Keratinocyte (primary cell): ENCODE results near the gene VMP1. TPM values are rescaled to one million over a fixed set of nuclear protein-coding genes. Genes with fewer than 3 reads are reported as not detected.

Experiments used
- DNase-seq: peaks from one replicate; pipeline ENCODE4 v3.0.0-alpha.2; 2011; ENCODE audit warnings: low read depth, missing footprints, low spot score
- FAIRE-seq: peaks from 2 replicates; lab custom pipeline; 2011; peaks lifted over from hg19 to GRCh38; lab: Jason Lieb, UNC
- H2AFZ ChIP-seq: 2 replicates; pipeline ENCODE4 v1.6.0; 2012; ENCODE audit warnings: low read length, control low read depth, inconsistent platforms; ENCODE audit not compliant: control insufficient read depth
- H3K27ac ChIP-seq: 2 replicates; pipeline ENCODE4 v1.5.1; 2011; ENCODE audit warnings: low read length; ENCODE audit not compliant: control insufficient read depth, insufficient read depth
- H3K27me3 ChIP-seq: 3 replicates; pipeline ENCODE4 v1.6.0; 2011; ENCODE audit warnings: low read length; ENCODE audit not compliant: control insufficient read depth, insufficient read depth; ENCODE audit errors: extremely low read depth
- H3K36me3 ChIP-seq, 2 experiments: 2 replicates in 1 of 2; 3 replicates in 1 of 2; pipeline ENCODE4 v1.5.1; 2011; ENCODE audit warnings: low read length in 2 of 2, mild to moderate bottlenecking in 1 of 2; ENCODE audit not compliant: control insufficient read depth in 2 of 2, insufficient read depth in 2 of 2; ENCODE audit errors: extremely low read depth in 1 of 2
- H3K4me1 ChIP-seq: 3 replicates; pipeline ENCODE4 v1.5.1; 2011; ENCODE audit warnings: low read length; ENCODE audit not compliant: control insufficient read depth, insufficient read depth; ENCODE audit errors: extremely low read depth
- H3K4me2 ChIP-seq: 3 replicates; pipeline ENCODE4 v1.6.0; 2011; ENCODE audit warnings: low read depth, low read length; ENCODE audit not compliant: control insufficient read depth, insufficient read depth; ENCODE audit errors: extremely low read depth
- H3K4me3 ChIP-seq, 3 experiments: fragments of 200-600 bp in 1 of 3; sonication (generic) in 1 of 3; 2 replicates in 2 of 3; 3 replicates in 1 of 3; pipeline ENCODE4 v1.5.1; 2011 to 2016; ENCODE audit warnings: low read length in 3 of 3, mild to moderate bottlenecking in 3 of 3, control low read depth in 2 of 3, inconsistent platforms in 1 of 3, low read depth in 1 of 3, mixed read lengths in 1 of 3, mixed run types in 1 of 3, moderate library complexity in 1 of 3; ENCODE audit not compliant: control insufficient read depth in 2 of 3, insufficient read depth in 2 of 3; ENCODE audit errors: extremely low read depth in 1 of 3
- H3K79me2 ChIP-seq: 2 replicates; pipeline ENCODE4 v1.6.0; 2012; ENCODE audit warnings: low read length; ENCODE audit not compliant: control insufficient read depth, insufficient read depth
- H3K9ac ChIP-seq: 3 replicates; pipeline ENCODE4 v1.6.0; 2011; ENCODE audit warnings: low read length; ENCODE audit not compliant: control insufficient read depth, insufficient read depth; ENCODE audit errors: extremely low read depth
- H3K9me1 ChIP-seq: 3 replicates; pipeline ENCODE4 v1.6.0; 2011; ENCODE audit warnings: low read length; ENCODE audit not compliant: control insufficient read depth, insufficient read depth; ENCODE audit errors: extremely low read depth
- H3K9me3 ChIP-seq: 2 replicates; pipeline ENCODE4 v1.5.1; 2012; ENCODE audit warnings: low read depth, low read length; ENCODE audit not compliant: control insufficient read depth
- H4K20me1 ChIP-seq: 3 replicates; pipeline ENCODE4 v1.6.0; 2011; ENCODE audit warnings: low read length; ENCODE audit not compliant: control insufficient read depth, insufficient read depth; ENCODE audit errors: extremely low read depth
- CTCF ChIP-seq, 3 experiments: IDR thresholded peaks in 1 of 3; conservative IDR thresholded peaks in 1 of 3; optimal IDR thresholded peaks in 1 of 3; 2 replicates in 2 of 3; 3 replicates in 1 of 3; pipeline versions ENCODE3 to v1.5.1; 2011; ENCODE audit warnings: low read length in 3 of 3, mild to moderate bottlenecking in 3 of 3, moderate library complexity in 2 of 3, control low read depth in 1 of 3, inconsistent platforms in 1 of 3; ENCODE audit not compliant: insufficient read depth in 2 of 3; ENCODE audit errors: extremely low read depth in 1 of 3
- EZH2 ChIP-seq: IDR thresholded peaks from one replicate; pipeline ENCODE4 v1.6.1; 2012; ENCODE audit warnings: inconsistent platforms, mild to moderate bottlenecking, low read length, moderate library complexity
- dilution Hi-C: fragments of 300-500 bp; cut with MboI; formaldehyde crosslinking; loops from one replicate; pipeline ENCODE4 v1.7.0; 2020; ENCODE audit warnings: low sequenced_read_pairs; ENCODE audit not compliant: extremely low pct_ligation_motif_present
- polyA plus RNA-seq, 5 experiments: library from polyadenylated mRNA; depleted of rRNA in 3 of 5; stranded (reverse) in 3 of 5; stranded (forward) in 1 of 5; unstranded in 1 of 5; fragments of >200 nt; gene quantifications; 1 replicate in 1 of 5; 2 replicates in 3 of 5; 3 replicates in 1 of 5; pipeline versions ENCODE4 v1.2.1 to v1.2.3, GENCODE V29; 2011 to 2012; ENCODE audit warnings: missing spikeins in 2 of 5, low read depth in 1 of 5, low replicate concordance in 1 of 5

Gene VMP1
- polyA plus RNA-seq, 1 donor (not counting 4 experiments of a cell fraction or from before 2014, with no cell fraction given) = 303 TPM

GRCh38 chr17:59669944-59670343 is 37.5 kb upstream of the VMP1 start:
- no peak overlapping the region for H2AFZ ChIP-seq
- TF ChIP-seq CTCF (optimal IDR thresholded peaks at IDR 0.05 in 1 of 3, IDR thresholded peaks at IDR 0.05 in 1 of 3, conservative IDR thresholded peaks at IDR 0.05 in 1 of 3; ENCODE audit: extremely low read depth in 1 of 3, insufficient read depth in 2 of 3, low read length in 3 of 3) = no peak
- TF ChIP-seq EZH2 = no peak
- FAIRE-seq (no peak), DNase-seq (no peak)
- H3K9me3 ChIP-seq = no peaks in the 10 kb centered on the region
- no peaks in the 10 kb centered on the region for H3K9me1 ChIP-seq
- H4K20me1 ChIP-seq = no peaks in the 10 kb centered on the region
- H3K4me3 ChIP-seq = no peak overlapping the region
- H3K27ac ChIP-seq = no peak overlapping the region
- H3K9ac ChIP-seq = no peak overlapping the region
- dilution Hi-C loops = no loop called here
- peaks cover 13 to 18% of the 10 kb centered on the region in 2 experiments for H3K36me3 ChIP-seq
- H3K4me2 ChIP-seq = no peak overlapping the region
- H3K4me1 ChIP-seq = peaks cover 49% of the 10 kb centered on the region
- H3K27me3 ChIP-seq = no peaks in the 10 kb centered on the region
- H3K79me2 ChIP-seq = peaks cover 27% of the 10 kb centered on the region

GRCh38 chr17:59671386-59671785 is 36.1 kb upstream of the VMP1 start:
- FAIRE-seq (no peak), DNase-seq (no peak)
- Histone ChIP-seq H3K9ac (no peak overlapping the region), H3K27me3 (no peaks in the 10 kb centered on the region), H2AFZ (no peak overlapping the region), H3K4me1 (peaks cover 49% of the 10 kb centered on the region), H3K4me3 (no peak overlapping the region), H3K9me1 (peaks cover 2% of the 10 kb centered on the region), H4K20me1 (no peaks in the 10 kb centered on the region), H3K9me3 (no peaks in the 10 kb centered on the region), H3K4me2 (no peak overlapping the region), H3K79me2 (peaks cover 32% of the 10 kb centered on the region), H3K36me3 (peaks cover 13 to 19% of the 10 kb centered on the region in 2 experiments), H3K27ac (no peak overlapping the region)
- TF ChIP-seq EZH2 (no peak), CTCF (optimal IDR thresholded peaks at IDR 0.05 in 1 of 3, IDR thresholded peaks at IDR 0.05 in 1 of 3, conservative IDR thresholded peaks at IDR 0.05 in 1 of 3; ENCODE audit: extremely low read depth in 1 of 3, insufficient read depth in 2 of 3, low read length in 3 of 3) (no peak)
- dilution Hi-C loops = no loop called here
